GM12864 (cell line): Measurements from ENCODE around the gene PPP2R5C.
A peak's percentile ranks its signal among the peaks of the same experiment; 100 is the strongest.

Experiments
- DNase-seq: peaks from one replicate; pipeline ENCODE4 v3.0.0-alpha.2; 2011; ENCODE audit warnings: low read depth
- H3K4me3 ChIP-seq: 2 replicates; pipeline ENCODE4 v1.5.1; 2011; ENCODE audit warnings: mild to moderate bottlenecking, low read depth, low read length, control low read depth
- CTCF ChIP-seq: IDR thresholded peaks from 2 replicates; pipeline ENCODE4 v1.5.1; 2011; ENCODE audit warnings: low read depth, mild to moderate bottlenecking, moderate library complexity, low read length, control low read depth, inconsistent platforms; ENCODE audit errors: missing control alignments

Gene PPP2R5C

GRCh38 chr14:101716077-101716950, 45.2 kb upstream of the PPP2R5C start:
- no peak overlapping the region for H3K4me3 ChIP-seq
- TF ChIP-seq CTCF = peak; percentile 2
- DNase-seq = no peak

- DNase-seq = no peak
- TF ChIP-seq CTCF = no peak
- no peak overlapping the region for H3K4me3 ChIP-seq
Measured at GRCh38 chr14:101716956-101717662, 44.4 kb upstream of the PPP2R5C start.

GRCh38 chr14:101717663-101718490, 43.6 kb upstream of the PPP2R5C start:
- DNase-seq = no peak
- H3K4me3 ChIP-seq = no peak overlapping the region
- TF ChIP-seq CTCF = no peak

GRCh38 chr14:101719045-101719645, 42.4 kb upstream of the PPP2R5C start:
- no peak overlapping the region for H3K4me3 ChIP-seq
- no peak for TF ChIP-seq CTCF
- no peak for DNase-seq

- H3K4me3 ChIP-seq = no peak overlapping the region
- no peak for DNase-seq
- no peak for TF ChIP-seq CTCF
Measured at GRCh38 chr14:101719708-101720107, 41.8 kb upstream of the PPP2R5C start.

GRCh38 chr14:101721111-101721510, 40.4 kb upstream of the PPP2R5C start:
- no peak for TF ChIP-seq CTCF
- no peak overlapping the region for H3K4me3 ChIP-seq
- no peak for DNase-seq
